HL-60 (cell line): ENCODE data around the gene OR4D6.

Source experiments
- DNase-seq, 2 experiments: peaks; one replicate each; pipeline ENCODE4 v3.0.0-alpha.2; 2010 to 2020; ENCODE audit warnings: low read depth in 1 of 2, low spot score in 1 of 2
- H3K27ac ChIP-seq: fragments of 250-450 bp; sonication (Bioruptor Pico); replicated peaks from 2 replicates; pipeline ENCODE4 v1.5.1; 2020; ENCODE audit warnings: mild to moderate bottlenecking, moderate library complexity
- H3K27me3 ChIP-seq: fragments of 250-450 bp; sonication (Bioruptor Pico); 2 replicates; pipeline ENCODE4 v1.5.1; 2021; ENCODE audit warnings: mild to moderate bottlenecking, moderate library complexity; ENCODE audit not compliant: insufficient read depth, poor library complexity, severe bottlenecking
- H3K4me3 ChIP-seq: replicated peaks from 2 replicates; pipeline ENCODE4 v1.5.1; 2011; ENCODE audit warnings: mild to moderate bottlenecking, control low read depth, low read length; ENCODE audit not compliant: insufficient read depth
- GABPA ChIP-seq: IDR thresholded peaks from 2 replicates; pipeline ENCODE4 v1.6.1; 2012; ENCODE audit warnings: low read depth
- POLR2AphosphoS5 ChIP-seq: IDR thresholded peaks from 2 replicates; pipeline ENCODE4 v1.6.1; 2012; ENCODE audit warnings: low read depth
- SPI1 ChIP-seq: IDR thresholded peaks from 2 replicates; pipeline ENCODE4 v1.6.1; 2012; ENCODE audit warnings: low read depth, mild to moderate bottlenecking, borderline replicate concordance
- TF ChIP-seq, protein P1 (sequence below): IDR thresholded peaks from one replicate; pipeline ENCODE4 v1.5.1; 2011; ENCODE audit warnings: low read length, control low read depth, inconsistent platforms; ENCODE audit not compliant: insufficient read depth
- TF ChIP-seq, protein P2 (sequence below): IDR thresholded peaks from 2 replicates; pipeline ENCODE4 v1.6.1; 2012; ENCODE audit warnings: low read depth; ENCODE audit not compliant: insufficient replicate concordance

The OR4D6 gene

DNA sequence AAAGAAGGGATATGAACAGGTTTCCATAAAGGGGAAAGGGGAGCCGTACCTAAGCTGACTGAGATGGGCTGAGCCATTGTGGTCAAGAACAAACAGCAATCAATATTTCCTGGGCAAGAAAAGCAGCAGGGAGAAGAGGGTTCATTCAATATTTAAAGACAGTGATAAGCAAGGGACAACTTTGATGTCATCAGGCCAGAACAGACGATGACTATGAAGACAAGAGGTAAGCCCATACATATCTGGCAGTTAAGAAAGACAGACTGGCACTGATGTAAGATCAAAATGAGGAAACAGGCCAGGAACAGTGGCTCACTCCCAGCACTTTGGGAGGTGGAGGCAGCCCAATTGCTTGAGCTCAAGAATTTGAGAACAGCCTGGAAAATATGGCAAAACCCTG, 32.9 kb upstream of the OR4D6 start:
- no peak for TF ChIP-seq POLR2AphosphoS5
- TF ChIP-seq, protein P1, sequence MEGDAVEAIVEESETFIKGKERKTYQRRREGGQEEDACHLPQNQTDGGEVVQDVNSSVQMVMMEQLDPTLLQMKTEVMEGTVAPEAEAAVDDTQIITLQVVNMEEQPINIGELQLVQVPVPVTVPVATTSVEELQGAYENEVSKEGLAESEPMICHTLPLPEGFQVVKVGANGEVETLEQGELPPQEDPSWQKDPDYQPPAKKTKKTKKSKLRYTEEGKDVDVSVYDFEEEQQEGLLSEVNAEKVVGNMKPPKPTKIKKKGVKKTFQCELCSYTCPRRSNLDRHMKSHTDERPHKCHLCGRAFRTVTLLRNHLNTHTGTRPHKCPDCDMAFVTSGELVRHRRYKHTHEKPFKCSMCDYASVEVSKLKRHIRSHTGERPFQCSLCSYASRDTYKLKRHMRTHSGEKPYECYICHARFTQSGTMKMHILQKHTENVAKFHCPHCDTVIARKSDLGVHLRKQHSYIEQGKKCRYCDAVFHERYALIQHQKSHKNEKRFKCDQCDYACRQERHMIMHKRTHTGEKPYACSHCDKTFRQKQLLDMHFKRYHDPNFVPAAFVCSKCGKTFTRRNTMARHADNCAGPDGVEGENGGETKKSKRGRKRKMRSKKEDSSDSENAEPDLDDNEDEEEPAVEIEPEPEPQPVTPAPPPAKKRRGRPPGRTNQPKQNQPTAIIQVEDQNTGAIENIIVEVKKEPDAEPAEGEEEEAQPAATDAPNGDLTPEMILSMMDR: no peak
- no peak for TF ChIP-seq GABPA
- TF ChIP-seq, protein P2, sequence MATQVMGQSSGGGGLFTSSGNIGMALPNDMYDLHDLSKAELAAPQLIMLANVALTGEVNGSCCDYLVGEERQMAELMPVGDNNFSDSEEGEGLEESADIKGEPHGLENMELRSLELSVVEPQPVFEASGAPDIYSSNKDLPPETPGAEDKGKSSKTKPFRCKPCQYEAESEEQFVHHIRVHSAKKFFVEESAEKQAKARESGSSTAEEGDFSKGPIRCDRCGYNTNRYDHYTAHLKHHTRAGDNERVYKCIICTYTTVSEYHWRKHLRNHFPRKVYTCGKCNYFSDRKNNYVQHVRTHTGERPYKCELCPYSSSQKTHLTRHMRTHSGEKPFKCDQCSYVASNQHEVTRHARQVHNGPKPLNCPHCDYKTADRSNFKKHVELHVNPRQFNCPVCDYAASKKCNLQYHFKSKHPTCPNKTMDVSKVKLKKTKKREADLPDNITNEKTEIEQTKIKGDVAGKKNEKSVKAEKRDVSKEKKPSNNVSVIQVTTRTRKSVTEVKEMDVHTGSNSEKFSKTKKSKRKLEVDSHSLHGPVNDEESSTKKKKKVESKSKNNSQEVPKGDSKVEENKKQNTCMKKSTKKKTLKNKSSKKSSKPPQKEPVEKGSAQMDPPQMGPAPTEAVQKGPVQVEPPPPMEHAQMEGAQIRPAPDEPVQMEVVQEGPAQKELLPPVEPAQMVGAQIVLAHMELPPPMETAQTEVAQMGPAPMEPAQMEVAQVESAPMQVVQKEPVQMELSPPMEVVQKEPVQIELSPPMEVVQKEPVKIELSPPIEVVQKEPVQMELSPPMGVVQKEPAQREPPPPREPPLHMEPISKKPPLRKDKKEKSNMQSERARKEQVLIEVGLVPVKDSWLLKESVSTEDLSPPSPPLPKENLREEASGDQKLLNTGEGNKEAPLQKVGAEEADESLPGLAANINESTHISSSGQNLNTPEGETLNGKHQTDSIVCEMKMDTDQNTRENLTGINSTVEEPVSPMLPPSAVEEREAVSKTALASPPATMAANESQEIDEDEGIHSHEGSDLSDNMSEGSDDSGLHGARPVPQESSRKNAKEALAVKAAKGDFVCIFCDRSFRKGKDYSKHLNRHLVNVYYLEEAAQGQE: no peak
- TF ChIP-seq SPI1: no peak
- Histone ChIP-seq H3K27ac (no peak overlapping the region), H3K4me3 (no peak overlapping the region), H3K27me3 (no peaks in the 10 kb centered on the region)
- DNase-seq: no peak

GRCh38 chr11:59425131-59425530, 31.6 kb upstream of the OR4D6 start:
- no peak for TF ChIP-seq POLR2AphosphoS5
- TF ChIP-seq, protein P2: no peak
- TF ChIP-seq GABPA: no peak
- TF ChIP-seq, protein P1: no peak
- no peak for TF ChIP-seq SPI1
- Histone ChIP-seq H3K27ac (no peak overlapping the region), H3K4me3 (no peak overlapping the region), H3K27me3 (no peaks in the 10 kb centered on the region)
- DNase-seq: no peak

DNA sequence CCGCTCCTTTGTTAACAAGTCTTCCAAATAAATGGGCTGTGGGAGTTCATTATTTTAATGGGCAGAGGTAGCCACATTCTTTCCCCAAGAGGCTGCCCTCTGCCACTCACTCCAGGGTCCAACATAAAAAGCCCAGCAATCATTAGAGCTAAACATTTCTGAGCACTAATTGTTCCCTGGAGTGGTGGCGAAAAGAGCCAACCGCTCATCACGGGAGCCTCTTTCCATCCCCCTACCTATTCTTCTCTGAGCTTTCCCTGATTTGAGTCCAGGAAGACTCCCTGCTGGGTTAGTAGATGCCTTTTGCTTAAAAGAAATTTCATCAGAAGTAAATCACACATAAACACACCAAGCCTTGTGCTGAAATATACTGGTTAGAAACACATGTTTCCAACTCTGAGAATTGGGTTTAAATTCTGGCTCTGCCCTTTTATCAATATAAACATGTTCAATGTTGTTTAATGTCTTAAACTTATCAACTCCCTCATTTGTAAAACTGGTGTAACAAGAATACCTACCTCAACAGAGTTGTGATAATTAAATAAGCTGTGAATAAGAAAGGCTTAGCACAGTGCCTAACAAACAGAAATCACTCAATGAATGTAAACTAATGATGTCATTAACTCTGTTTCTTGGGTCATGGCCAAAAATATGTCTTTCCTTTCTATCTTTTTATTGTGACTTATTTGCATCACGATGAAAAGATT, 30.2 kb upstream of the OR4D6 start, which contains the start of gene OR5A2:
OR5A2 (minus strand) TSS at position 53 of the 707 bp plus-strand sequence. CDS start 3,460 bp downstream, outside the sequence.
- no peak within 1 kb of the TSS for H3K4me3 ChIP-seq

More for the DNA sequence above, 30.2 kb upstream of the OR4D6 start, which contains the start of gene OR5A2:
- peaks cover 3% of the 10 kb centered on the region for H3K27me3 ChIP-seq
- TF ChIP-seq, protein P2: no peak
- TF ChIP-seq GABPA (no peak), POLR2AphosphoS5 (no peak), SPI1 (no peak)
- TF ChIP-seq, protein P1: no peak
- H3K27ac ChIP-seq: no peak within 1 kb of the TSS
- DNase-seq: no peak
